GM23338 (cell line): Measurements from ENCODE around the gene PHACTR2. TPM values are rescaled to one million over a fixed set of nuclear protein-coding genes. Genes with fewer than 3 reads are reported as not detected.

ENCODE experiments used
- ATAC-seq: fragments of 200-7000 bp; cut with Tn5 transposase; 3 replicates; pipeline ENCODE4 v1.9.1; 2020
- DNase-seq: peaks from one replicate; pipeline ENCODE4 v3.0.0-alpha.2; 2015; ENCODE audit warnings: low spot score
- H2AFZ ChIP-seq: fragments of 200-600 bp; sonication (generic); 2 replicates; pipeline ENCODE4 v1.8.0; 2016; ENCODE audit warnings: antibody characterized with exemption, mild to moderate bottlenecking, moderate library complexity
- H3F3A ChIP-seq: fragments of 200-600 bp; sonication (generic); replicated peaks from 2 replicates; pipeline ENCODE4 v1.8.0; 2017; ENCODE audit warnings: antibody characterized with exemption, mixed run types, low read depth
- H3K27ac ChIP-seq: fragments of 200-600 bp; sonication (generic); 2 replicates; pipeline ENCODE4 v1.6.1; 2016; ENCODE audit warnings: low read depth
- H3K27me3 ChIP-seq: fragments of 200-600 bp; sonication (generic); 2 replicates; pipeline ENCODE4 v1.8.0; 2016; ENCODE audit warnings: mild to moderate bottlenecking, mixed run types, moderate library complexity; ENCODE audit not compliant: insufficient read depth
- H3K36me3 ChIP-seq: fragments of 200-600 bp; sonication (generic); 2 replicates; pipeline ENCODE4 v1.8.0; 2016; ENCODE audit warnings: mild to moderate bottlenecking; ENCODE audit not compliant: insufficient read depth
- H3K4me1 ChIP-seq: fragments of 200-600 bp; sonication (generic); 2 replicates; pipeline ENCODE4 v1.8.0; 2016; ENCODE audit warnings: mild to moderate bottlenecking, moderate library complexity; ENCODE audit not compliant: insufficient read depth
- H3K4me2 ChIP-seq: fragments of 200-600 bp; sonication (generic); 2 replicates; pipeline ENCODE4 v1.7.1; 2017; ENCODE audit warnings: mixed run types
- H3K4me3 ChIP-seq: fragments of 200-600 bp; sonication (generic); 2 replicates; pipeline ENCODE4 v1.6.1; 2016; ENCODE audit warnings: mixed run types
- H3K79me2 ChIP-seq: fragments of 200-600 bp; sonication (generic); replicated peaks from 2 replicates; pipeline ENCODE4 v1.8.0; 2017; ENCODE audit warnings: mild to moderate bottlenecking; ENCODE audit not compliant: insufficient read depth
- H3K9me2 ChIP-seq: fragments of 200-600 bp; sonication (generic); 2 replicates; pipeline ENCODE4 v1.8.0; 2017; ENCODE audit not compliant: insufficient read depth
- H4K20me1 ChIP-seq: fragments of 200-600 bp; sonication (generic); replicated peaks from 2 replicates; pipeline ENCODE4 v1.8.0; 2017; ENCODE audit warnings: mild to moderate bottlenecking; ENCODE audit not compliant: insufficient read depth
- H3K27ac Mint-ChIP-seq: 2 replicates; pipeline ENCODE4 v1.8.0; 2020; ENCODE audit warnings: inconsistent platforms, mild to moderate bottlenecking, moderate library complexity, mixed read lengths
- H3K27me3 Mint-ChIP-seq: 3 replicates; pipeline ENCODE4 v1.8.0; 2022; ENCODE audit warnings: low read depth, mild to moderate bottlenecking, moderate library complexity, mixed read lengths, inconsistent platforms; ENCODE audit not compliant: insufficient read depth, poor library complexity
- H3K36me3 Mint-ChIP-seq: 3 replicates; pipeline ENCODE4 v1.8.0; 2021; ENCODE audit warnings: low read depth, mild to moderate bottlenecking, inconsistent platforms, moderate library complexity, mixed read lengths
- H3K4me1 Mint-ChIP-seq: 3 replicates; pipeline ENCODE4 v1.8.0; 2020; ENCODE audit warnings: mild to moderate bottlenecking, inconsistent platforms, mixed read lengths
- H3K4me3 Mint-ChIP-seq: 3 replicates; pipeline ENCODE4 v1.8.0; 2021; ENCODE audit warnings: moderate library complexity, mild to moderate bottlenecking, inconsistent platforms, mixed read lengths
- H3K9me3 Mint-ChIP-seq: 3 replicates; pipeline ENCODE4 v1.8.0; 2020; ENCODE audit warnings: moderate library complexity, mild to moderate bottlenecking, inconsistent platforms, mixed read lengths
- CREB1 ChIP-seq: fragments of 250-450 bp; sonication (Bioruptor Pico); IDR thresholded peaks from 2 replicates; pipeline ENCODE4 v1.5.0; 2020; ENCODE audit warnings: low read depth, mild to moderate bottlenecking, moderate library complexity
- CTCF ChIP-seq, 2 experiments: fragments of 200-600 bp in 1 of 2; sonication (generic) in 1 of 2; conservative IDR thresholded peaks; 2 replicates each; pipeline versions ENCODE4 v1.5.1 to v1.6.1; 2016 to 2017; ENCODE audit warnings: antibody characterized with exemption in 2 of 2, low read depth in 2 of 2, mild to moderate bottlenecking in 2 of 2, moderate library complexity in 1 of 2
- ETS1 ChIP-seq: IDR thresholded peaks from 2 replicates; pipeline ENCODE4 v1.6.1; 2016; ENCODE audit warnings: antibody characterized with exemption
- EZH2 ChIP-seq: fragments of 200-600 bp; sonication (generic); IDR thresholded peaks from one replicate; pipeline ENCODE4 v1.8.0; 2017; ENCODE audit warnings: antibody characterized with exemption, mild to moderate bottlenecking, low read depth; ENCODE audit not compliant: unreplicated experiment
- EZH2phosphoT487 ChIP-seq: fragments of 200-600 bp; sonication (generic); IDR thresholded peaks from one replicate; pipeline ENCODE4 v1.8.1; 2018; ENCODE audit warnings: antibody characterized with exemption; ENCODE audit not compliant: unreplicated experiment
- POLR2AphosphoS5 ChIP-seq: IDR thresholded peaks from 2 replicates; pipeline ENCODE4 v1.6.1; 2016; ENCODE audit warnings: antibody characterized with exemption, low read depth
- STAT1 ChIP-seq: IDR thresholded peaks from one replicate; pipeline ENCODE4 v1.6.1; 2016; ENCODE audit warnings: antibody characterized with exemption; ENCODE audit not compliant: unreplicated experiment
- ZNF114 ChIP-seq: fragments of 250-450 bp; sonication (Bioruptor Pico); IDR thresholded peaks from 2 replicates; pipeline ENCODE4 v1.5.0; 2020; ENCODE audit warnings: mild to moderate bottlenecking, moderate library complexity
- ZNF331 ChIP-seq: fragments of 250-450 bp; sonication (Bioruptor Pico); IDR thresholded peaks from 2 replicates; pipeline ENCODE4 v1.5.0; 2020; ENCODE audit warnings: low read depth, mild to moderate bottlenecking, moderate library complexity
- ZNF462 ChIP-seq: fragments of 250-450 bp; sonication (Bioruptor Pico); IDR thresholded peaks from 2 replicates; pipeline ENCODE4 v1.5.0; 2020; ENCODE audit warnings: mild to moderate bottlenecking, moderate library complexity
- polyA plus RNA-seq: library from polyadenylated mRNA; unstranded; fragments of >200 nt; fragmentation: Nextera tagmentation; extraction: Ambion mirVana; gene quantifications from 2 replicates; pipeline ENCODE4 v1.2.1, GENCODE V29; 2016
- total RNA-seq: library from RNA; depleted of rRNA; stranded (reverse); fragments of >200 nt; shearing (Covaris generic); gene quantifications from 2 replicates; pipeline ENCODE4 v1.2.3, GENCODE V29; 2014

PHACTR2 gene
- total and polyA plus RNA-seq, 2 experiments from 2014 or later = 67.7 to 105 TPM

- H3K4me1 ChIP-seq = peaks cover 12% of the 10 kb centered on the region
- peak within 1 kb of the TSS; percentile 95 for H3K27ac Mint-ChIP-seq
- peak within 1 kb of the TSS; percentile 96 for H3K4me3 Mint-ChIP-seq
- H3K4me2 ChIP-seq = peak within 1 kb of the TSS; percentile 95
- H3K27ac ChIP-seq = peak within 1 kb of the TSS; percentile 84
- TF ChIP-seq CREB1 (CRISPR knock-in tag) (peak; percentile 90), ZNF331 (CRISPR knock-in tag) (no peak), EZH2 (no peak), CTCF (conservative IDR thresholded peaks at IDR 0.05; ENCODE audit: low read depth in 2 of 2) (0 out of 4 replicates have a peak, but pooled peaks of 1 of the 2 experiments have one; percentile 1), POLR2AphosphoS5 (peak; percentile 77), ZNF114 (CRISPR knock-in tag) (no peak), ETS1 (peak; percentile 49; the same call in 1 of the 2 replicates), STAT1 (no peak), ZNF462 (CRISPR knock-in tag) (no peak), EZH2phosphoT487 (no peak)
- H4K20me1 ChIP-seq = 0 out of 2 replicates have a peak, but pooled peaks cover 10% of the 10 kb centered on the region
- peaks cover 49% of the 10 kb centered on the region for H3K79me2 ChIP-seq
- peaks cover 11% of the 10 kb centered on the region for H3K4me1 Mint-ChIP-seq
- peaks cover 44% of the 10 kb centered on the region for H3K36me3 Mint-ChIP-seq
- peak within 1 kb of the TSS; percentile 91 for H3K4me3 ChIP-seq
- peaks cover 5% of the 10 kb centered on the region for H3K27me3 Mint-ChIP-seq
- peaks cover 38% of the 10 kb centered on the region for H3K36me3 ChIP-seq
- no peaks in the 10 kb centered on the region for H3F3A ChIP-seq
- H3K9me3 Mint-ChIP-seq = no peaks in the 10 kb centered on the region
- no peaks in the 10 kb centered on the region for H3K27me3 ChIP-seq
- ATAC-seq (peak; percentile 97), DNase-seq (peak; percentile 98)
- peak within 1 kb of the TSS; percentile 64; the same call in 1 of the 2 replicates for H2AFZ ChIP-seq
- no peaks in the 10 kb centered on the region for H3K9me2 ChIP-seq
Measured at GRCh38 chr6:143842902-143843676, 165.3 kb downstream of the PHACTR2 start, which contains the start of gene LTV1. LTV1 (plus strand) TSS chr6:143843338; CDS start chr6:143843478, 140 bp downstream.
